SK-N-SH treated with all-trans-retinoic acid at 6 μM for 48 hours (cell line): ENCODE data around the gene CDC42EP3.

Experiments
- ARNTL ChIP-seq: fragments of 450-650 bp; formaldehyde crosslinking; IDR thresholded peaks from 2 replicates; pipeline ENCODE4 v1.5.0; 2020; ENCODE audit warnings: low read depth, mild to moderate bottlenecking, moderate library complexity, borderline replicate concordance
- ESRRG ChIP-seq: fragments of 250-450 bp; sonication (Bioruptor Pico); IDR thresholded peaks from 2 replicates; pipeline ENCODE4 v1.6.1; 2021; ENCODE audit warnings: mild to moderate bottlenecking
- OSR1 ChIP-seq: fragments of 250-450 bp; sonication (Bioruptor Pico); IDR thresholded peaks from 2 replicates; pipeline ENCODE4 v1.8.0; 2022; ENCODE audit warnings: moderate library complexity, mild to moderate bottlenecking, inconsistent platforms
- PATZ1 ChIP-seq: fragments of 250-450 bp; sonication (Bioruptor Pico); IDR thresholded peaks from 2 replicates; pipeline ENCODE4 v1.8.0; 2020; ENCODE audit warnings: mild to moderate bottlenecking, moderate library complexity, borderline replicate concordance
- RARB ChIP-seq: fragments of 250-450 bp; sonication (Bioruptor Pico); IDR thresholded peaks from 2 replicates; pipeline ENCODE4 v1.8.0; 2021; ENCODE audit warnings: mild to moderate bottlenecking, moderate library complexity
- TOX ChIP-seq: fragments of 250-450 bp; sonication (Bioruptor Pico); IDR thresholded peaks from 2 replicates; pipeline ENCODE4 v1.8.0; 2021; ENCODE audit warnings: mild to moderate bottlenecking, moderate library complexity, borderline replicate concordance
- ZC3H10 ChIP-seq: fragments of 250-450 bp; sonication (Bioruptor Pico); IDR thresholded peaks from 2 replicates; pipeline ENCODE4 v1.5.1; 2021; ENCODE audit warnings: mild to moderate bottlenecking, moderate library complexity
- ZFP3 ChIP-seq: fragments of 250-450 bp; sonication (Bioruptor Pico); IDR thresholded peaks from 2 replicates; pipeline ENCODE4 v1.5.0; 2020; ENCODE audit warnings: mild to moderate bottlenecking, moderate library complexity
- ZNF565 ChIP-seq: fragments of 450-650 bp; formaldehyde crosslinking; conservative IDR thresholded peaks from 2 replicates; pipeline ENCODE4 v1.5.0; 2020; ENCODE audit warnings: low read depth, mild to moderate bottlenecking, moderate library complexity

GRCh38 chr2:37623406-37623805, 48.0 kb downstream of the CDC42EP3 start:
- TF ChIP-seq RARB (CRISPR knock-in tag), result no peak
- TF ChIP-seq ZC3H10 (CRISPR knock-in tag), result no peak
- TF ChIP-seq ESRRG, result no peak
- no peak for TF ChIP-seq OSR1 (CRISPR knock-in tag)
- no peak for TF ChIP-seq PATZ1 (CRISPR knock-in tag)
- TF ChIP-seq ARNTL (CRISPR knock-in tag), result no peak
- no peak for TF ChIP-seq ZFP3
- TF ChIP-seq TOX, result no peak
- no peak for TF ChIP-seq ZNF565 (CRISPR knock-in tag)
